ENCODE results near the gene CKLF. TPM values are rescaled to one million over a fixed set of nuclear protein-coding genes. Genes with fewer than 3 reads are reported as not detected.

Gene CKLF
- total RNA-seq, 1 experiment from 2014 or later, result 77.1 TPM

GRCh38 chr16:66575060-66575459 lies 22.7 kb downstream of the CKLF start:
- intact Hi-C loops (cut with micrococcal nuclease; ENCODE audit: unreplicated experiment), result no loop called here
- Histone ChIP-seq H3K9me2 (ENCODE audit: insufficient read depth) (no peaks in the 10 kb centered on the region), H3K79me2 (ENCODE audit: low read depth) (no peaks in the 10 kb centered on the region), H3K36me3 (ENCODE audit: low read depth) (no peaks in the 10 kb centered on the region), H4K20me1 (ENCODE audit: insufficient read depth) (no peaks in the 10 kb centered on the region), H2AFZ (no peak overlapping the region), H3F3A (ENCODE audit: insufficient read depth, low read depth) (peaks cover 10% of the 10 kb centered on the region), H3K4me1 (replicated peaks; ENCODE audit: insufficient read depth) (peaks cover 7% of the 10 kb centered on the region), H3K27me3 (ENCODE audit: insufficient read depth, low read depth) (no peaks in the 10 kb centered on the region), H3K4me3 (no peak overlapping the region), H3K9me3 (ENCODE audit: insufficient read depth, low read depth) (no peaks in the 10 kb centered on the region), H3K4me2 (no peak overlapping the region), H3K27ac (no peak overlapping the region)
- no peak for DNase-seq
- ChIA-PET POLR2A (ENCODE audit: unreplicated experiment) (no interaction called here), CTCF (no interaction called here)
- no TSS peak for BruUV-seq (replicated peaks)
- TF ChIP-seq CTCF (conservative IDR thresholded peaks at IDR 0.05) (no peak), EZH2 (IDR thresholded peaks at IDR 0.05; ENCODE audit: low read depth) (no peak)

GRCh38 chr16:66576296-66576695 lies 23.9 kb downstream of the CKLF start:
- no peak overlapping the region for H2AFZ ChIP-seq
- H3K9me2 ChIP-seq (ENCODE audit: insufficient read depth), result no peaks in the 10 kb centered on the region
- no peak overlapping the region for H3K4me2 ChIP-seq
- intact Hi-C loops (cut with micrococcal nuclease; ENCODE audit: unreplicated experiment), result no loop called here
- no peaks in the 10 kb centered on the region for H3K36me3 ChIP-seq (ENCODE audit: low read depth)
- ChIA-PET POLR2A (ENCODE audit: unreplicated experiment) (no interaction called here), CTCF (no interaction called here)
- no peaks in the 10 kb centered on the region for H3K9me3 ChIP-seq (ENCODE audit: insufficient read depth, low read depth)
- peaks cover 8% of the 10 kb centered on the region; the same call in 1 of the 2 replicates for H3F3A ChIP-seq (ENCODE audit: insufficient read depth, low read depth)
- H3K4me1 ChIP-seq (replicated peaks; ENCODE audit: insufficient read depth), result peaks cover 14% of the 10 kb centered on the region
- DNase-seq, result no peak
- no peak overlapping the region for H3K27ac ChIP-seq
- no peaks in the 10 kb centered on the region for H3K79me2 ChIP-seq (ENCODE audit: low read depth)
- TF ChIP-seq CTCF (conservative IDR thresholded peaks at IDR 0.05), result no peak
- TF ChIP-seq EZH2 (IDR thresholded peaks at IDR 0.05; ENCODE audit: low read depth), result no peak
- H3K27me3 ChIP-seq (ENCODE audit: insufficient read depth, low read depth), result no peaks in the 10 kb centered on the region
- no TSS peak for BruUV-seq (replicated peaks)
- H4K20me1 ChIP-seq (ENCODE audit: insufficient read depth), result no peaks in the 10 kb centered on the region
- H3K4me3 ChIP-seq, result no peak overlapping the region

GRCh38 chr16:66578651-66579531 lies 26.5 kb downstream of the CKLF start, which contains the start of gene CMTM2:
Gene CMTM2 (plus strand): TSS chr16:66579463. CDS start chr16:66579608, 145 bp downstream.
- no peaks in the 10 kb centered on the region for H3K9me3 ChIP-seq (ENCODE audit: insufficient read depth, low read depth)
- no peak within 1 kb of the TSS for H3K4me3 ChIP-seq
- CTCF ChIA-PET, result no interaction called here
- H3K36me3 ChIP-seq (ENCODE audit: low read depth), result no peaks in the 10 kb centered on the region
- no peak for TF ChIP-seq CTCF (conservative IDR thresholded peaks at IDR 0.05)
- no peak for TF ChIP-seq EZH2 (IDR thresholded peaks at IDR 0.05; ENCODE audit: low read depth)
- H3K27me3 ChIP-seq (ENCODE audit: insufficient read depth, low read depth), result no peaks in the 10 kb centered on the region
- no peak within 1 kb of the TSS for H3K27ac ChIP-seq
- H4K20me1 ChIP-seq (ENCODE audit: insufficient read depth), result no peaks in the 10 kb centered on the region
- H3K4me1 ChIP-seq (replicated peaks; ENCODE audit: insufficient read depth), result peaks cover 22% of the 10 kb centered on the region
- H3F3A ChIP-seq (ENCODE audit: insufficient read depth, low read depth), result peaks cover 12% of the 10 kb centered on the region; the same call in 1 of the 2 replicates
- no peak within 1 kb of the TSS for H2AFZ ChIP-seq
- no peak for DNase-seq
- no TSS peak for BruUV-seq (replicated peaks)
- H3K9me2 ChIP-seq (ENCODE audit: insufficient read depth), result no peaks in the 10 kb centered on the region
- H3K4me2 ChIP-seq, result peak within 1 kb of the TSS; percentile 51
- intact Hi-C loops (cut with micrococcal nuclease; ENCODE audit: unreplicated experiment), result no loop called here
- POLR2A ChIA-PET (ENCODE audit: unreplicated experiment), result no interaction called here
- H3K79me2 ChIP-seq (ENCODE audit: low read depth), result no peaks in the 10 kb centered on the region

Data from PC-9 (cell line).